ENCODE measurements around the gene ZNF664.

The ZNF664 gene

DNA sequence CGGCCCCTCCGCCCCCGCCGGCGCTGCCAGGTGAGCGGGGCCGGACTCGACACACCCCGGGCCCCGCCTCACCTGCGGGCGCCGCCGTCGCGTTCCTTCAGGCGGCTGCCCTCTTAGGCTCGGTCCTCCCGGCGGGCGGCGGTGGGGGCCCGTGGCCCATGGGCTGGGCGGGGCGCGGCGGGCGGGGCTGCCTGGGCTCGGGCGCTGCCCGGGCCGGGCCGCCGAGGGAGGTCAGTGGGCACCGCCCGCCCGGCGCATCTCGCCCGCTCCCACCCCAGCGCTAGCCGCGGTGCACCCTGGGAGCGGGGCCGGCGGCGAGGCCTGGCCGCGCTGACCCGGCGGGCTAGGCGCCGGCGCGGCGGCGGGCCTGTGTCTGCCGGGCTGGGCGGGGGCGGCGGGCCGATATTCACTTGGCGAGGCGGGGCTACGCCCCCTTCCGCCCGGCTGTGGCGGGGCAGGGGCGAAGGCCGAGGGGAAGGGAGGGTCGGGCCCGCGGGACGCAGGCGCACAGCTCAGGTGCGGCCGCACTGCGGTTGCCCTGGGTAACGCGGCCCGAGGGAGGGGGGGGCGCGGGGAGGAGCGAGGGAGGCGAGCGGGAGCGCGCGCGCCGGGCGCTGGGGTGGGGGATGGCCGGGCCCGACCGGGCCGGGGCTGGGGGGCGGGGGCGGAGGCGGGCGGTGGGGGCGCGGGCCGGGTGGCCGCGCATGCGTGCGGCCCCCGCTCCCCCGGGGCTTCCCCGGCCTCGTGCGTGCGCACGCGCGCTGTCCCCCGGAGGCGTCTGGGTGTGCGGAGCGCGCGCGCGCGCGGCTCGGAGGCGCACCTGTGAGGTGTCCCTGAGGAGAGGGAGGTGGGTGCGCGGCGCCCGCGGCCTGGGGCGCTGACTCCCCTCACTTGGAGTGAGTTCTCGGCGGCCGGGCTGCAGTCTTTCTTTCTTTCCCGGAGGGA is at the start of gene ZNF664, which contains the start of gene CCDC92:
Gene ZNF664, plus strand, starts transcription at position 759 of the 945 bp plus-strand sequence. CDS start 38,930 bp downstream, outside the sequence.
Gene CCDC92, minus strand, starts transcription at position 375 of the 945 bp plus-strand sequence. CDS start 28,526 bp downstream, outside the sequence.
- peak; percentile 97 for DNase-seq

DNA sequence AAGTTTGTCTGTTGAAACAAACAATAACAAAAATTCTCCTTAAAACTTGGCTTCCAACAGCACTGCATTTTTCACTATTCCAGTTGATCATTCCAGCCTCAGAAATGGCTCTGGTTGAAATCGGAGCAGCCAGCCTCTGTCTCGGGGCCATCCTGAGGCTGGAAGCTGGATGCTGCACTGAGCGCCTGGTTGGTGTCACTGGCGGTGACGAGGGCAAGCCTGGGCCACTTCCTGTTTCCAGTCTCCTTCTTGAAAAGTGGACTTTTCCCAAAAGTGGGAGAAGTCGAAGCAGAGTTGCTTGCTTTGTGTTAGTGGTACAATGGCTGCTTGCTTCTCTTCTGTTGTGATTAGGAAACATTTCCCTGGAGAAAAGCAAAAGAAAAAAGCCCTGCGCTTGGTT is 49.1 kb upstream of the ZNF664 start:
- DNase-seq = no peak

DNA sequence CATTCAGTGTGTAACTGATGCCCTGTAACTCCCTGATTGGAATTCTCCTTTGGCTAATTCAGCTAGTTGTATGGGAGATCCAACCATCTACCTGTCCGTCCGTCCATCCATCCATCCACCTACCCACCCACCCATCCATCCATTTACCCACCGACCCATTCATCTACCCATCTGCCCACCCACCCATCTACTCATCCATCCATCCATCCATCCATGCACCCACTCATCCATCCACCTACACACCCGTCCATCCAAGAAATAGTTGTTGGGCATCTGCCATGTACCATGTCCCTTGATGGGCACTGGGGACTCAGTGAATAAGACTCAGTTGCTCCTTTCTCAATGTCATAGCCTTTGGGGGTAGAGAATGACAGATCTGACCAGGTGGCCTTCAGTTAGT is 48.5 kb upstream of the ZNF664 start:
- DNase-seq = no peak

DNA sequence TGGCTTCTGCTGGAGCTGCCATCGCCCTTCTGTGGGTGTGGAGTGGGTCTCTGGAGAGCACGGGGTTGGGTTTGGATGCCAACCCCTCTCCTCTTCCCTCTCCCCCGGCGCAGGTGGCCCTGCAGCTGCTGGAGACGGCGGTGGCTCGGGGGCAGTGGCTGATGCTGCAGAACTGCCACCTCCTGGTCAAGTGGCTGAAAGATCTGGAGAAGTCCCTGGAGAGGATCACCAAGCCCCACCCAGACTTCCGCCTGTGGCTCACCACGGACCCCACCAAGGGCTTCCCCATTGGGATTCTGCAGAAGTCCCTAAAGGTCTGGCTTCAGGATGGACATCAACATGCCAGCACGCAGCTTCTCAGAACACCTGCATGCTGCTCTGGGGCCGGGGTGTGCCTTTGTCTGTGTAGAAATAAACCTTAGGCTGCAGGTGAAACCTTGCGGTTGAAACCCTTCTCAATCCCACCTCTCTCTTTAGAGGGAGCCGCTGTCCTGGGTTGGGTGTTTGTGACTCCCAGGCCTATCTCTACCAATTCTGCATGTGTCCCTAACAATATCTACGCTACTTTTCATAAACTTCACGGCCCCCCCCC is 44.6 kb upstream of the ZNF664 start:
- DNase-seq = no peak

DNA sequence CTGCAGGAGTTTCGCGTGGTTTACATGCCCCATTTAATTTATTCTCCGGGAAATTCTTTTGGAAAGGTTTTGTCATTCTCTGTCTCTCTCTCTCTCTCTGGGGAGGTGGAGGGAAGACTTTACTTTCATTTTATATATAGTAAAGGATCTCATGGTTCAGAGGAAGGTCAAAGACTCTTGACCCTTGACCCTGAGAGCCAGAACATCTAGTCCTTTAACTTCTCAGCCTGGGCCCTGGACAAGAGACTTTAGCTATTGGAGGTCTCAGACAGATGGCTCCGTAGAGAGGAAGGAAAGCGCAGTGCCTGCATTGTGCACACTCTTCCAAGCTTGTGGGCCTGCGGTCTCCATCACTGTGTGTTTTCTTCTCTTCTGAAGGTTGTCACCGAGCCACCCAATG is 44.1 kb upstream of the ZNF664 start:
- DNase-seq = no peak

DNA sequence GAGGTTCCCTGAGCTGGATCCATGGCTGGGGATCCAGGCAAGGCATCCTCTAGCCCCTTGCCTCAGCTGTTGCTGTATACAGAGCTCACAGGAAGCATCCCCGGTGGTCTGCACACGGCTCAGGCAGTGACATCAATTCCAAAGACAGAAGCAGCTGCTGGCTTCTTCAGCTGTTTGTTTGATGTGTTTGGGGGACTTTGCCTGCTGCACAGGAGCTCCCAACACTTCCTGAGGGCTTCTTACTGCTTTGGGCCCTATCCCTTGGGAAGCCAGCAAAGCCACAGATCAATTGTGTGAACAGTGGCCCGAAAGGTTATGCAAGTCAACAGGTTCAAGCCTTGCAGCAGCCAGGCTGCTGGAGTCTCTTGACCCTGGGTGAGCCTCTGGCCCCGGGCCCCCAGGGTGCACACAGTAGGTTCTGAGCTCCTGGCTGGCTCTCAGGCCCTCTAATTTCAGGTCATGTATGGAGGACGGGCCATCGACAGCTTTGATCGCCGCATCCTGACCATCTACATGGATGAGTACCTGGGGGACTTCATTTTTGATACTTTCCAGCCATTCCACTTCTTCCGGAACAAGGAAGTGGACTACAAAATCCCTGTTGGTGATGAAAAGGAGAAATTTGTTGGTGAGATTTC is 43.0 kb upstream of the ZNF664 start:
- DNase-seq = no peak

DNA sequence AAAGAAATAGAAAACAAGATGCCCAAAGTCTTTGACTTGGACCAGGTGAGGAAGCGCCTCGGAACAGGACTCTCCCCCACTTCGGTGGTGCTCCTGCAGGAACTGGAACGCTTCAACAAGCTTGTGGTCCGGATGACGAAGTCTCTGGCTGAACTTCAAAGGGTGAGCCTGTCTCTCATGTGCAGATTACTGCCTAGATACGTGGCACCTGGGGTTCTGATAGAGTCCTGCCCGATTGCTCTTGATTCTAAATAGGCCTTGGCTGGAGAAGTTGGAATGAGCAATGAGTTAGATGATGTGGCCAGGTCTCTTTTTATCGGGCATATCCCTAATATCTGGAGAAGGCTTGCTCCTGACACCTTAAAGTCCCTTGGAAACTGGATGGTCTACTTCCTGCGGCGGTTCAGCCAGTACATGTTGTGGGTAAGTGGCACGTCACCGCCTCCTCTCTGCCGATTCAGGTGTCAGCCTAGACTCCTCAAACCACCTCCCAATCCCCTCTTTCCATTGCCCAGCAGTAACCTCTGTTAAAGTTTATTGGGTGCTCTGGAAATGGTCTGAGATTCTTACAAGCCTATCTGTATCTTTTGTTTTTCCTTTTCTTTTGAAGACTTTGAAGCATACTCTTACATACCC is 41.2 kb upstream of the ZNF664 start:
- no peak for DNase-seq

DNA sequence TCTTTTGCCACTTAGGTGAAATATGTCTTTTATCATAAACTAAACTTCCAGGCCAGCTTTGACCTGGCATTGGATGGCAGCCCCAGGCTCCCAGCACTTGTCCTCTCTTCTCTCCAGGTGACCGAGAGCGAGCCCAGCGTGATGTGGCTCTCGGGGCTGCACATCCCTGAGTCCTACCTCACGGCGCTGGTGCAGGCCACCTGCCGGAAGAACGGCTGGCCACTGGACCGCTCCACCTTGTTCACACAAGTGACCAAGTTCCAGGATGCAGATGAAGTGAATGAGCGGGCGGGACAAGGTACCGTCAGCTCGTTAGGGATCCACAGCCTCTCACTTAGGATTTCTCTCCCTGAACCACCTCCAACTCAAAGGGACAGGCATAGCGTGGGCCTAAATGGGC is 39.8 kb upstream of the ZNF664 start:
- DNase-seq = no peak

DNA sequence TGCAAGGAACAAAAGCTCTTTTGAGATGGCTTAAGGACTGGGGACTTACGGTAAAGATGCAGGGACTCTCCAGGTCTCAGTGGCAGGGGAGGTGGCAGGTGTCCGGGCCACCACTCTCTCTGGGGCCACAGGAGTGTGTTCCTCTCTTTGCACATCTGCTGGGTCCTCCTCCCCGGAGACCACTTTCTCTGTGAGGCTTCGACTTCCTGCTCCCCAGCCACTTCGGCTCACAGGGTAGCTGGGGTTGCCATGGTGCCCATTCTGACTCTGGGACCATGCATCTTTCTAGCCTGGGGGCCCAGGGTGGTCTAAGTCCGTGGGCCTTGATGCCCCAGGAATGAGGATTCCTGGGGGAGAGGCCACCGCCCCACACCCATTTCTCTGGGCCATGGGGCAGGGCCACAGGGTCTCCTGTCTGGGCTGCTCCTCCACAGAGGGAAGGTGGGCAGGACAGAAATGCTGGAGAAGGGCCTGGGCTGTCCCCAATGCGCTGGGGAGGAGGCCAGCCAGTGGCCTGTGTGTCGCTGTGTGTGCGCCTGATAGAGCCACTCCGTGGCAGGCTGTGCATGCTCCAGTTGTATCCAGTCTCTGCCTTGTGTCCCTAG is 38.9 kb upstream of the ZNF664 start:
- no peak for DNase-seq

DNA sequence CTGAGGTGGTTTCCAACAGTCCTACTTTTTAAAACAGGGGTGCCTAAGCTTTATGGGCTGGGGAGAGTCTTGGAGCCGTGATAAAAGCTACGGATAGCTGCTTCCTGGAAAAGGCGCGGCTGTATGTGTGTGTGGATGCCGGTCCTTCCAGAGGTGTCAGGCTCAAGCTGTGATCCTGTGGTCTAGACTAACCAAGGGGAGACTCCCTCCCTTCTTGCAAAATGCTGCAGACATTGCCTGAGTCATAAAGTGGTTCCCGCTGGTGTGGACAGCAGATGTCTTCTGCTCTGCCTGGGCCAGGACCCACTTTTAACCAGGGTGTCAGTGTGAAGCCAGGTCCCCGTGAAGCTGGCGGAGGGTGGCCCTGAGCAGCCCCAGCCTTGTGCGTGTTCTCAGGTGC is 38.2 kb upstream of the ZNF664 start:
- no peak for DNase-seq

DNA sequence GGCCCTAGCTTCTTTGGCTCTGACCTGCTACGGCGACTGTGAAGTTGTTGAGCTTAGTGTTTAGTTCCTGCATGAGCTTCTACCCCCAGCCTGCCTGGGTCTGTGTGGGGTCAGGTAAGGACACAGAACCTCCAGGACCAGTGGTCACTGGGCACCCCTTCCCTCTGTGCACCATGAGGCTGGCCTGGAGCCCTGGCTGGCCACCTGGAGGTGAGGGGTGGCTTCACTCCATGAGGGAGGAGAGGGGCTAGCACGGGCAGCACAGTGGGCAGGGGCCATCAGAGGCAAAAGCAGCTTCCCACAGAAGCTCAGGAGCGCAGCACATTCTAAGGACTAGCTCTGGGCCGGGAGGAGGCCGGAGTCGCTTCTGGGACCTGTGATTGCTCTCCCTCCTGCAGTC is 37.1 kb upstream of the ZNF664 start:
- DNase-seq = no peak

DNA sequence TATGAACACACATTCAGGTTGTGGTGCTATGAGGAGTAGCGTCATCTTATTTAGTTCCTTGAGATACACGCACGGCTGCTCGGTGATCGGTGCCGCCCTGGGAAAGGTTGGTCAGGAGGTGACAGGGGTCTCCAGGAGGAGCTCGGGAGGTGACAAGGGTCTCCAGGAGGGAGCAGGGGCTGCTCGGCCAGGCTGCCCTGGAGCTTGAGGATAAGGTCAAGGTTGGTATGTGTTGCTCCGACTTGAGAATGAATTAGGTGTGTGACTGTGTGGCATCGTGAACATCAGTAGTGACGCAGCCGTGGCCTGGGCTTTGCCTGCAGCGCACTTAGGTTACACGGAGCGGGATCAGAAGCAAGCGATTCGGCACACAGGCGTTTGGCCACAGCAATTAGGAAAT is 36.5 kb upstream of the ZNF664 start:
- no peak for DNase-seq

DNA sequence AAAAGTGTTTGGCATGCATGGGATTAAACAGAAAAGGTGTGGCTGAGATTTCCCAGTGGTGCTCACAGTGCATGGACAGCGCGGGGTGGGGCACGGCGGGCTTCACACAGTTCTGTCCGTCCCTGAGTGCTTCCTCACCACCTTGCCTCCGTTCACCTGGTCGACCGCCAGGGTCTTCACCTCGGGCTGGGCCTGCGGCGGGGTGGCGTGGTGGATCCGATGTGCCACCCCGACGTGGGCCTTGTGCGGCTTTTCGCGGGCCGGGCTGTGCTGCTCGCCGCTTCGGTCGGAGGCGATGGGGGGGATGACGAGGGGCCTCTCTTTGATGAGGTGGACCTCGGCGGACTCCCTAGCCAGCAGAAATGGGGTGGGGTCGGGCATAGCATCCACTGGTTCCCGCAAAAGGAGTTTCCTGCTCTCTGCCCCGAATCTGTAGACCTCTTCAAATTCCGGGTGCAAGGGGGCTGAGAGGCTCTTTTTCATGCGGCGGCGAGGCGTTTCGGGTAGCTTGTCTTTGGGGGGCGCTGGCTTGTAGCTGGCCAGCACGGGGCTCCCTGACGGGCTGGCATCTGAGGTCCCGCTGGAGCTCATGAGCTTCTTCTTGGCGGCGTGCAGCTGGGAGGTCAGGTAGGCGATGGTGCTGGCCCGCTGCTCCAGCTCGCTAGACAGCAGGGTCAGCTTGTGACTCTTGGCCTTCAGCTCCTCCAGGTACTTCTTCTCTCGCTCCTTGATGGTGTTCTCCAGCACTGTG is 35.9 kb upstream of the ZNF664 start:
- DNase-seq = no peak

DNA sequence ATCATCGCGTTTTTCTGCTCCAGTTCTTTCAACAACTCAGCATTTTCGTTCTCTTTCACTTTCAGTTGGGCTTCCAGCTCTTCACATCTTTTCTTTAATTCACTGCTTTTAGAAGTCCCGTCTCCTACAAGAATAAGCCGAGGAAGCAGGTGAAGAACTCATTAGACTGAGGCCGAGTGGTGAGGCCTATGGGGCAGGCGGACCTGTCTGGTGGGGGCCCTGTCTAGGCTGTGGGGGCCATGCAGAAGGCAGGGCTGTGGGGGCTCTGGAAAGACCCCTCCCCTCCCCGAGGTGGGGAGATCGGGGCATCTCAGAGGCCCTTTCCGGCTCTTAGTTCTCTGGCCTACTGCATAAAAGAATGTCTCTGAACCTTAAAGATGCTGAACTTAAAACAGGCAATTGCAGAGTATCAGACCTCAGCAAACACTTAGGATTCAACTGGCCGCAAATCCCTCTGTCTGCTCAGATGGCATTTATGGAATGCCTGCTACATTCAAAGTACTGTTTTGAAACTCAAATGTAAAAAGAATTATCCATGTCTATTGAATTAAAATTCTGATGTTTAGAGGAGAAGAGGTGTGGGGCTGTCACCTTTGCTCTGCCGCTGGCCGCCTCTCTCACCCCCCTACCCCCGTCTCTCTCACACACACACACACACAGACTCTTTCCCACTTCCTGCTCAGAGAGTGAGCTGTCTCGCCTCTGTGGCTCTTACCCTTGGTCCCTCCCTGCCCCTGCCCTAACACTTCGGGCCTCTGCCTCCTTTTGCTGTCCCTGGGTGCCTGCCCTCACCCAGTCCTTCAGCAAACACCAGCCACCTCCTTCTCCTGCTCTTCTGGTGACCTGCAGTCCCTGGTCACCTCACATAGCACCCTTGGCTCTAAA is 35.1 kb upstream of the ZNF664 start:
- no peak for DNase-seq

DNA sequence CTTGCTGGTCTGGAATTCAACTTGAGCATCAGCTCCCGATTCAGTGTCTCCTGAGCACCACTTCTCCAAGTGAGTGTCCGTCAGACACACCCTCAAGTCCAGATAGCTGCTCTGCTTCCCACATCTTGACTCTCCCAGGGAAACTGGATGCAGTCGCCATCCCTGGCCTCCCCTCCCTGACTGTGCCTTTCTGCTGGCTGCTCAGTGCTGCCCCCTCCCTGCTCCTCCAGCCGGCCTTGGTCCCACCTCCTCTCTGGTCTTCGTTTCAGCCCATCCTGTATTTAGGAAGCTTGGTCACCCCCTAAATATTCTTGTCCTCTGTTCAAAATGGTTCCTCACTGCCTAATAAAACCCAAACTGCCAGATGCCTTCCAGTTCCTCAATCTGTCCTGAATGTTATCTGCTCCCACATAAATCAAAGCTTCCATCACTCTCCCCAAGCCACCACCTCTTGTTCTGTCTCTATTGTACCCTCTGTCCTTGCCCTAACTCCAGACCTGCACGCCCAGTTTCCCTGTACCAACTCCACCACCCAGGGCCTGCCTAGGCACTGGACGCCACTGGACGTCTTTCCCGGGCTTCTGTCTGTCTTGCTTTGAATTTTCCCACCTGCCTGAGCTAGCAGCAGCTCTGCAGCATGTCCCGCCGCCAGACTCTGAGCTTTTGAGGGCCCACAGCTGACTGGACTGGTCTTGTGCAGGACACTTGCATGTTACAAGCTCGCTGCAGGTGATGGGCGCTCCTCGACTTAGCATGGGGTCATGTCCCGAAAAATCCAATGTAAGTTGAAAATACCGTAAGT is 34.1 kb upstream of the ZNF664 start:
- no peak for DNase-seq

DNA sequence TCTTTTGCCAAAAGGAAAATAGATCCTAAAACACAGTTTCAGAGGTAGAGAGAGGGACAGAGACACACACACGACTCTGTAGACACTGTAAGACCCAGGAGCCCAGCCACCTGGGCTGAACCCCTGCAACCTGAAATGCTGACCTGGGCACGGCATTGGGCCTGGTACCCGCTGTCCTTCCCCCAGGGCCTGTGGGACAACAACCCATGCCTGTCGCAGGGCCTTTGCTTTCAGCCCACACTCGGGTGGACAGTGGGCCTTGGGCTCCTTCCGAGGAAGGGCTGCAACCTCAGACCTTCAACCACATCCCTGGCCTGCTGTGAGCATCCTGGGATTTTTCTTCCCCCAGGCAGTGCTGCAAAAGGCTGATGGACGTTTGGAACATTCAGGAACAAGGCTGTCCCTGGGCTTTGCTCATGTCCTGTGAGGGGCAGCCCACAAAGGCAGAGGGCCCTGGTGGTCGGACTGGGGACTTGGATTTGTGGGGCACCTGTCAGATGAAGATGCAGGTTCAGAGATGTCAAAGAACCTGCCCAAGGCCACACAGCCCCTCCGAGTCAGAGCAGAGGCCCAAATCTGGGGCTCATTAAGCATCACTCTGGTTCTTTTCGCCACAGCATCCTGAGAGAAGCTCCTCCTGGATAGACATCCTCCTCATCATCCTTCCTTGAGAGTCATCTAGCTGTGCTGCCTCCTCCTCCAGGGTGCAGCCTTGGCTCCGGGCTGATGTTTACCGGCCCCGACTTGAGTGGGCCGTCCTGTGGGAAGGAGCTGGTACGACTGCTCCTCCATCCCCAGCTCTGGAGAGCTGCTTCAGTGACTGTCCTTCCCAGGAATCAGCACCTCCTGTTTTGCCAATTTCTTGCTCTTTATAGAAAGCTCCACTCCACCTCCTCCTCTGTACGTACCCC is 33.0 kb upstream of the ZNF664 start:
- DNase-seq = no peak

DNA sequence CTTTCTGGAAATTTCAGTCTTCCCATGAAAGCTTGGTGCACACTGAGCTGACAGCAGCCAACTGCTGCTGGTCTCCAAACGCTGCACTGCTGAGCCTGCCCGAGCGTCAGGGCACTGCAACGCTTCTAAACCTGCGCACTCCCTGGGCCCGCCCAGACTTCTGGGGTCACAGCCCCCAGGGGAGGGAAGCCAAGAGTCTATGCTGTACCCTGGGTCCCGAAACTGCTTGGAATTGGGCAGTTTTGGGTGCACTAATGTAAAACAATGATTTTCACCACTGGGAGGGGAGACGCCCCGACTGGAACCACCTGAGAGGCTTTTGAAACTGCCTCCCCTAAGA is 32.4 kb upstream of the ZNF664 start:
- no peak for DNase-seq

DNA sequence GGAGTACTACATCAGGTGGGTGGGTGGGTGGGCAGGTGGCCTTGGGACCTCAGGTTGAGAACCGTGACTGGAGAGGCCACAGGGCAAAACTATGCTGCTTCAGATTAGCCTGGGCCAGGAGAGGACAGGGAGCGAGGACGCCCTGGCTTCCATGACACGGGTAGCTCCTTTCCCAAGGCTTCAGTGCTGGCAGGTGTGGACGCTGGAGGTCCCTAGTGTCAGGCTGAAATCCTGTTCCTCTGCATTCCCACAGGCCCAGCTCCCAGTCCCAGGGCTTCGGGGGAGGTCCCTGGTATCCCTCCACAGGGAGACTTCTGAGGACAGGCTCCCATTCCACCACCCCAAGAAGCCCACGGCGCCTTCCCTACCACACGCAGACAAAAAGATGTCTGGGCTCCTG is 32.0 kb upstream of the ZNF664 start:
- DNase-seq = no peak

DNA sequence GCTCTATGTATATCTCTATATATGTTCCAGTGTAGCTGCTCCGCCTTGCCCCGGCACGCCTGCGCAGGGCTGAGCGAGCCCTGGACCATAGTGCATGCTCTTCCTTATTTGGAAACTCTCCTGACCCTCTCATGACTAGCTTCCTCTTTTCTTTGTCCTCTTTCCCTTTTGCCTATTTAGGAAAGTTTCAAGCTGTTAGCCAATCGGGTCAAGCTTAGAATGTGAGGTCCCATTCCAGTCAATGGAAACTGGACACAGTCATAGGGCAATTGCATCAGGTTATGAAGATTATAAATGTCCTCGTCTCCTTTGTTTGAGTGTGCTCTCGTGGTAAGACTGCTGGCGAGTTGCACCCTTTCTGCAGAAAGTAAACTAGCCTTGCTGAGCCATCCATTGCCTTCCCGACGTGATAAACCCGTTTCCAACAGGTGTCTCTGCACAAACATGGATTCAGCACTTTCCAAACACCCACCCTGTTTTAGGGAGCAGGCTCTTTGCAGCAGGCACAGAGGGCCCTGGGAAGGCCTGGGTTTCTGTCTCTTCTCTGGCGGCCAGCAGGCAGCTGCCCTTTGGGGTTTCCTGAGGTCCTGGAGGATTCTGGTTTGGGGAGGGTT is 31.3 kb upstream of the ZNF664 start:
- no peak for DNase-seq

Data from eye (tissue), 1 donor.